GM18909 (cell line): ENCODE data around the gene HLA-DMB.

Source experiments
- ATAC-seq: cut with Tn5 transposase; IDR thresholded peaks from one replicate; pipeline ENCODE4 v1.9.1; 2021; ENCODE audit warnings: mild to moderate bottlenecking; ENCODE audit not compliant: unreplicated experiment, poor library complexity

Gene HLA-DMB

DNA sequence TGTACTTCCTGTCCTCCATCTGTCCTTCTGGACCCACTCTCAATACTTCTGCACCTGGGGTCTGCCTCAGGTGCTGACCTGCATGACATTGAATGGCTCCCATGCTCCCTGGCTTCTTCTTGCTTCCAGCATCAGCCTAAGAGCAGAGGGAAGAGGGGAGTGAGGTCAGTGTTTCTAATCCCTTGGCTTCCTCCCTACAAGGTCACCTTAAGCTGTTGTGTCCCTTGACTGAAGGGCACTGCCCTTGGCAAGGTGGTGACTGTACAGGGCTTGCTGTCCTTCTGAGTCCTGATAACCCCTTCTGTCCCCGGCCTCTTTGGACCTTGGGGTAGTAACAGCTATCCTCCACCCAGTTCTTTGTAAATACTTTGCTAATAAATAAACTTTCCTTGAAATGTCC, 9.6 kb downstream of the HLA-DMB start:
- ATAC-seq = no peak

DNA sequence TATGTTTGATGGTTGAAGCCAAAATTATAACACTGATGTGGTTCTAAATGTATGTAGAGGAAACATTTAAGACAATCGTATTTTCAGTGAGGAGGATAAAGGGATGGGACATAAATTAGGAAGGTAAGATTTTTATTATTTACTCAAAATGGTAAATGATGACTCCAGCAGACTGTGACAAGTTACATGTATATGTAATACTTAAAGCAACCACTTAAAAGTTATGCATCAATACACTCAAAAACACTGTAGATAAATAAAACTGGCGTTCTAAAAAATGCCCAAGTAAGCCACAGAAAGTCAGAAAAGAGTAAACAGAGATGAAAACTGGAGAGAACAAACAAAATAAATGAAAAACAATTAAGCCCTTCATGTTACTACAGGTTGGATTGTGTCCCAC, 18.7 kb downstream of the HLA-DMB start:
- no peak for ATAC-seq

- no peak for ATAC-seq
These were observed 20.1 kb downstream of the HLA-DMB start for GRCh38 chr6:32920715-32921114.

DNA sequence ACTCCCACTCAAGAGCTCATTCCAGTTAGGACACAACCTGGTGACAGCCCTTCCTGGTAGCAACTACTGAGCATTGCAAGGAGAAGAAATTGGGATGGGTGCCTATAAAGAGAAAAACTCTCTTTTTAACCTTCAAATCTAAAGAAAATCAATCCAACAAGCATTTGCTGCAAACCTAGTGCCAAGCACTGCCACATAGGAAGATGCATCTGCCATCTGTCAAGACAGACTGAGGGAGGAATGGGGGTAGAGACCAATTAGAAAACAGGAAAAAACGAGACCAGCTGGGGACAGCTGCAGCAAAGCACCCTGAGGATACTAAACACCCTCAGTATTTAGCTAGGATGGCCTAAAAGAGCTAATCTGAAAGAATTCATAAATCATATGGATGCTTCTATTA, 27.9 kb downstream of the HLA-DMB start:
- no peak for ATAC-seq

DNA sequence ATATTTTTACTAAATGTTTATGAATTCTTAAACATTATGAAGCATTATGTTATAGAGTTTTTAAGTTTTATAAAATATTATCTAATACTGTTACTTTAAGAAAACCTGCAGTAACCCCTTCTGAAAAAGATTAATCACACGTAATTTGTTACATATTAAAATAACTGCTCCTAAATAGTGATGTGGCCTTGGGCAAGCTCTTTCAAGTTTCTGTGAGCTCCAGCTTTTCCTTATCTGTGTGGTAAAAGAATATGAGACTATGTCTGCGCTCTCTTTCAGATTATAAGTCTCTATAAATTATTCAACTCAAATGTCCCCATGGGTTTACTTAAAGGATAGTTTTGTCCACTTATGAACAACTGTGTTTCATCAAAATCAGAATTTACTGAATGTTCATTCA, 31.9 kb downstream of the HLA-DMB start:
- no peak for ATAC-seq

DNA sequence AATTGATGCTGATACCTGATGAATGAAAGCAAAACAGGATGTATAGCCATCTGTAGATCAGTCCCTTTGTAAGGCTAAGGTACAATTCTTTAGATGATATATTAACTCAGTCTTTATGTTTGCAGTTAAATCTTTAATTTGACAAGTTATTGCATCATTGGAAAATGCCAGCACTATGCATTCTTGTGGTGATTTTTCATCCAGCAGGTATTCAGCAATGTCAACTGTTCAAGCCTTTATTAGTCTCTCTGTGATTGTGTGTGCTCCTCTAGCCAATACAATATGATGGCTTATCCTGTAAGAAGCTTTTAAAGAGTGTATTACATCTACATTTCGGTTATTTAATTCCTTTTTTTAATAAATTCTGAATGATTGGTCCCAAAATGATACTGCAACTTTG, 34.3 kb downstream of the HLA-DMB start:
- no peak for ATAC-seq

DNA sequence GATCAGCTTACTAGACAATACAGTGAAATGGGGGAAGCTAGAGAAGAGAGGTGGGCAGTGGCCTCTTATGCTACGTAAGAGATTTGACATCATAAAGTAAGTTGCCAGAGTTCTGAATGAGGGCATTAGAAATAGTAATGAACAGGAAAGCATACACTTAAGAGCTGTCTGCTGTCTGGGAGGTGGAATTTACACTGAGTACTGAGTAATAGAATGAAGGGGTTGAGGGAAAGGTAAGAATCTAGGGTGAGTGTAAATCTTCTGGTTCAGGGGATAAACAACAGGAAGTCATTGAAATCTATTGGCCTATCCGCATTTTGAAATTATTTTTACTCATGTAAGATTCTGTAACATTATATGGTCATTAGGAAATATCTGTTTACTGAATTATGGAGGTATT, 35.8 kb downstream of the HLA-DMB start:
- no peak for ATAC-seq

DNA sequence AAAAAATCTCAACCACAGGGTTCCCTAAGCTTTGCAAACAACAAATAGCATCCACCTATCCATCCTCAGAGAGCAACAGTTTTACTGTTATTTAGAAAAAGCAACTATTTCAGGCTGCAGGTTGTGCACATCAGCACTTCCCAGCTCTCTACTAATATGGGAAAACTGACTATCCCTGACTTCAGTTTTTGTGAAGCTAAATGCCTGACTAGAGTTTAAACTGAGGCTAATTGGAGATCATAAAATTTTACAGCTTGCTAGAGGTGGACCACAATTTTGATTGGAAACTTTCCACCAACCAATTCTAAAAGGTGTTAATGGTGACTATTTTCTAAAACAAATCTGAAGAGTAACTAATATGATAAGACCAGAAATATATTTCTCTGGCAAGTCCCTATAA, 36.9 kb downstream of the HLA-DMB start:
- no peak for ATAC-seq

DNA sequence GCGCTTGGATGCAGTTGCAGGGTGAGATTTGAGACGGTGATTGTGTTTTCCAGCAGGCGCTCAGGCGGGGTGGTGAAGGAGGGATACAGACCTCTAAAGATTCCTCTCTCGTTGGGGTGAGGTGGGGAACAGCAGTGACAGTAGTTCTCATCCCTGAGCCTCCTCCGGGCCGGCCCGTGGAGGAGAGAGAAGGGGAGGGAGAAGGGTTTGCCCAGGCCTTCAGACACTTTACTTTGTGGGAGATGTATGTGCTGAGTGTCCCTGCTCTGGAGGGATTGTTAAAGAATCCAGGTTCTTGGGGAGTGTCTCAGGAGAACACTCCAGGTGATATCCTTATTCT, 45.9 kb downstream of the HLA-DMB start:
- no peak for ATAC-seq

DNA sequence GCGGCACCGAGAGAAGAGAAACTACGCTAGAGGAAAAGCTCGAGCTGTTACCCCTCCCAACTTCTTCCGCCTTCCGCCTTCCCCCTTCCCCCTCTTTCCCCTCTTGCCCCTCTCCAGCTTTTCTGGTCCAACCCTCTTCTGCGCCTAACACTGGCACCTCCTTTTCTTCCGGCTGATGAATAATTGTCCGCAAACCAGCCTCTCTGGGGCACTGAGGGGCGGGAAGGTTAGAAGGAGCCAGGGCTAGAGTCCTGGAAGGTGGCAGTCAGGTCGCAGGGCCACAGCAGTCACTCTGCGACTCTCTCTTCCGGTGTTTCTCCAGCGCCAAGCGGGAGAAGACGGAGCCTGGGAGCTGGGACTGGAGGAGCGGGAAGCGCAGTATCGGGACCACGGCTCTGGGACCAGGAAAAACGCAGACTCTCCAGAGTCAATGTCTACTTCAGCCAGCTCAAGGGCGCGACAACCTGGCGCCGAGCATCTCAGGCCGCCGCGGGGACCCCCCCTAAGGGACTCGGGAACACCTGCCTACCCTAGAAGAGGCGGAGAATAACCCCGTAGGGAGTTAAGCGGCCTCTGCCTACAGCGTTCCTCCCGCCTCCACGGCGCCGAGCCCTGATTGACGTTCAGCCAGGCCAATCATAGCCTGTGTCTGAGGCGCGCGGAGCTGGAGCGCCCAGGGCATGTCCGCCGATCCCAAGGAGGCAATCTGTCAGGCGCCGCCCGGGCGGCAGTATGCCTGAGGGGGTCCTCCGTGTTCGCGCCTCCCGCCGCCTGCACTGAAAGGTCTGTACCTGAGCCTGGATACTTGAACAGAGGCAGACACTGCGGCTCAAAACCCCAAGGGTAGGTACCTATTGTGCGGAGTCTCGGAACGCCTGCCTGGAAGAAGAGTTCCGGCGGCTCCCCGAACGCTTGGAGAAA, 46.5 kb downstream of the HLA-DMB start:
- ATAC-seq = peak; percentile 98

- ATAC-seq = no peak
These were observed 50.0 kb downstream of the HLA-DMB start for GRCh38 chr6:32890831-32891230.

- no peak for ATAC-seq
These were observed 51.3 kb downstream of the HLA-DMB start for GRCh38 chr6:32889533-32889932.

DNA sequence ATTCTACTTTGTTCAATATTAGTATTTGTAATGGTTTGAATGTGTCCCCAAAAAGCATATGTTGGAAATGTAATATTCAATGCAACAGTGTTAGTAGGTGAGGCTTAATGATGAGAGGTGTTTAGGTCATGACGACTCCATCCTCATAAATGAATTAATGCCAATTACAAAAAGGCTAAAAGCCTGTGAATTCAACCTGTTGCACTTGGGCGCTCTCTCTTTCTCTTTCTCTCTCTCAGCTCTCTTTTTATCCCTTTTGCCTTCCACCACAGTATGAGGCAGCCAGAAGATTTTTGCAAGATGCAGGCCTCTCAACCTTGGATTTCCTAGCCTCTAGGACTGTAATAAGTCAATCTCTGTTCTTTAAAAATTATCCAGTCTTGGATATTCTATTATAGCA, 52.3 kb downstream of the HLA-DMB start:
- ATAC-seq = no peak

- no peak for ATAC-seq
These were observed 53.2 kb downstream of the HLA-DMB start for GRCh38 chr6:32887616-32888015.

DNA sequence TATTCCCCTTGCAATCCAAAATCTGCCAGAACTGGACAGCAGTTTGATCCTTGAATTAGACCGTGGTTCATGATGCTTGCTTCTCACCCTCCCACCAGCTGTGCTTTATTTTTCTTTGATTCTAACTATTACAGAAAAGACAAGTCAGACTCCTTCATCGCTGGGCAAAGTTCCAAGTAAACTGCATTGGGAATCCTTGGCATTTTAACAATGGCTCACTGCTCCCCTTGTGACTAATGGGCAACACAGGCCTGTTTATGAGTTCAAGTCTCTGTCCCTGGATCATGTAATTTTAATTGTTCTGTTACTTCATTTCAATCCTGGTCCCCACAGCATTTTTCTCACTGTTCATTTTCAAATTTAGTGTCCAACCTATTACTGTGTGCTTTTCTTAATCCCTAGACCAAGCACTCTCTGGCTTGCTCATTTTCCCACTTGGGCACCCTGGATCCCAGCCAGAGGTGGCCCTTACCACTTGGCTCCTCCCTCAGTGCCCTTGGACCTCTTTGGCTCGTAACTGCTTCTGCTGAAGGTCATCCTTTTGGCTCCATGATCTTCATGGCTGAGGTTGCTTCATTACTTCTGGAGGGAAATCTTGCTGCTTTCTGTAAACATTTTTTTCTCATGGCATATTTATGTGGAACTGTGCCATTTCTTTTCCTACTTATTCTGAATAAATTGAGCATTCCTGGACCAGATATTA, 54.0 kb downstream of the HLA-DMB start:
- ATAC-seq = no peak

DNA sequence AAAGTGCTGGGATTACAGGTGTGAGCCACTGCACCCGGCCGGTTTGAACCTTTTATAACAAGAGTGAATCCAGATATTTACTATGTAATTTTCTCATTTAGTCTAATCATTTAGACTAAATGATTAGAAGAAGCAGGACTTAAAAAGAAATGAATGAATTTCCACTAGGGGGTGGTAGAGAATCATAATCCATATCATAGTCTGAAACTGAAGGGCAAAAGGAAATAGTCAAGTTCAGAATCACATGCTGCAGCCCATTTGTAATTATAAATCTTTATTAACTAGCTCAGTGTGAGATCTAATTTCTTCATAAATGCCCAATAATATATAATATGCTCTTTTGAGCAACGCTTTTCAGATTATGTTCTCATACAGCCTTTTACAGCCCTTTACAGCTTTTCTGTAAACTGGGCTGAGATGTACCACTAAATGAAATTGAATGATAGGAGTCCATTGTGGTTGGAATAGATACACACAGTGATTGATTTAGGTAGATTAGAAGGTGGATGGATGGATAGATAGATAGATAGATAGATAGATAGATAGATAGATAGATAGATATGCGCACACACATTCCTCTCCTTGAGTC, 55.0 kb downstream of the HLA-DMB start:
- no peak for ATAC-seq
